ENCODE data around the gene COL11A1.

COL11A1 gene

DNA sequence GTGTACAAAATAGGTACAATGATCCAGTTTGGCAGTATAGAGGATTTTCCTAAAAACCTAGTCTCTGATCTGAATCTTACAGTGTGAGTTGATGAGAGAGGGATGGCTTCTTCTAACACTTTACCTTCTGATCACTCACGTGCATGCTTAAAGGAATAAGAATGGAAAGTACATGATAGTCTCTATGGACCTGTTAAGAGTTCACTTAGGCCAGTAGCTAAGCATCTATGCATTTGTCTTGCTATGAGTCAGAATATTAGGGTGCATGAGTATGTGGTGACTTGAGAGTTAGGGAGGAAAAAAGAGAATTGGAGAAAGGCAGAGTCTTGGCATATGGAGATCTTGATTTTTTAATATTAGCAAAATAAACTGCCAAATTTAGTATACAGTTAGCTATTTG lies 206.3 kb downstream of the COL11A1 start:
- DNase-seq: no peak

GRCh38 chr1:102899935-102900334 lies 208.4 kb downstream of the COL11A1 start:
- DNase-seq: no peak

DNA sequence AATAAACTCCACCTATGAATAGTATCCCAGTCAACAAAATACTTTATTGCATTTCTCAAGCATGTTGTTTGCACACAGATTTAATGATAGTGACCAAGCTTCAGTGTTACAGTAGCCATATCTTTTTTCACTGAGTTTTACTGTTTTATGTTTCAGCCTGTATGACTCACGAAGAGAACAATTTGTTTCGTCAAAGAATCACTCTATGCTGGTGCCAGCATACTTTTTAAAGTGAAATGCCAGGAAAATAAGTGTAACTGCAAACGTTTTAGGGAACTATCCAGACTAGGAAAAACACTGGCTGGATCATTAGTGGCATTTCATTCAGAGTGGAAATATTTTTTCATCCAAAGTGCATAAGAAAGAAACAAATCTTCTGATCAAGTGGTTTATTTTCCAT lies 210.8 kb downstream of the COL11A1 start:
- no peak for DNase-seq

GRCh38 chr1:102896771-102897170 lies 211.6 kb downstream of the COL11A1 start:
- no peak for DNase-seq

DNA sequence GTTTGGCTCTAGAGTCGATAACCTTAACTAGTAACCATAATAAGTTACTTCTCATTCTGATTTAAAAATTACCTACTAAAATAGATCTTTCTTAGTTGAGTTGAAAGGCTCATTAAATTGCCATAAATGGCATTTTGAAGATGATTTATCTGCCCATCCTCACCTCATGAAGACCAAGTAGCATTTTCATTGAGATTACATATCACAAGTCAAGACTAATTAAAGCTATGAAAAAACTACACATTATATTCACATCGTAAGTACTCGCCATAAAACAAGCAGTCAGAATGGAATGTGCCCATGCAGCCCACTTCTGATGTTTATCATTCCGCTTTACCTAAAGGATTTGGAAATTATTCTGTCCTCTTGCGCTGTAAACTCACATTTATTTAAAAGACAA lies 212.0 kb downstream of the COL11A1 start:
- DNase-seq: no peak

- DNase-seq: no peak
These were observed 216.3 kb downstream of the COL11A1 start for GRCh38 chr1:102891868-102892625.

GRCh38 chr1:102886638-102887037 lies 221.7 kb downstream of the COL11A1 start:
- DNase-seq: no peak

GRCh38 chr1:102884238-102884637 lies 224.1 kb downstream of the COL11A1 start:
- no peak for DNase-seq

- no peak for DNase-seq
These were observed 228.8 kb downstream of the COL11A1 start for GRCh38 chr1:102879439-102879993.

DNA sequence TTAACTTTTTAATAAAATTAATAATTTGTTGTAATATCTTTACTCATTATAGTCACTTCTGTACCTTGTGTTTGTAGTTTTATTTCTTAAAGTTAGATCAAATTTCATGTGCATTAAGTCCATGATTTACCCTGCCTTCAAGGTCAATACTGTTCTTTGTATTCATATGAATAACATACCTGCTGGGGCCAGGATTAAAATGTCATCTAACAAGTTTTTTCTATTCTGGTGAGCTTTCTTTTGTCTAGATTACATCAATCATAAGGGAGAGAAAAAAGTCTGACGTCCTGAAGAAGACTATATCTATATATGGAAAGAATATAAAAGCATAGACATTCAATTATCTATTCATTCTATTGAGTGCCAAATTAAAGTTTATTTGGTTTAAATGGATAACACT lies 232.6 kb downstream of the COL11A1 start:
- DNase-seq: no peak

DNA sequence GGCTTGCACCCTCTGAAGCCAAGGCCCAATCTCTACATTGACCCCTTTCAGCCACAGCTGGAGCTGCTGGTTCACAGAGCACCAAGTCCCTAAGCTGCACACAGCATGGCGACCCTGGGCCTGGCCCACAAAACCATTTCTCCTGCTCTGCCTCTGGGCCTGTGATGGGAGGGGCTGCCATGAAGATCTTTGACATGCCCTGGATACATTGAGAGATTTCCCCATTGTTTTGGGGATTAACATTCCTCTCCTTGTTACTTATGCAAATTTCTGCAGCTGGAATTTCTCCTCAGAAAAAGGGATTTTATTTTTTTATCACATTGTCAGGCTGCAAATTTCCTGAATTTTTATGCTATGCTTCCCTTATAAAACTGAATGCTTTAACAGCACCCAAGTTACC lies 235.8 kb downstream of the COL11A1 start:
- DNase-seq: no peak

- no peak for DNase-seq
These were observed 236.2 kb downstream of the COL11A1 start for GRCh38 chr1:102872097-102872496.

DNA sequence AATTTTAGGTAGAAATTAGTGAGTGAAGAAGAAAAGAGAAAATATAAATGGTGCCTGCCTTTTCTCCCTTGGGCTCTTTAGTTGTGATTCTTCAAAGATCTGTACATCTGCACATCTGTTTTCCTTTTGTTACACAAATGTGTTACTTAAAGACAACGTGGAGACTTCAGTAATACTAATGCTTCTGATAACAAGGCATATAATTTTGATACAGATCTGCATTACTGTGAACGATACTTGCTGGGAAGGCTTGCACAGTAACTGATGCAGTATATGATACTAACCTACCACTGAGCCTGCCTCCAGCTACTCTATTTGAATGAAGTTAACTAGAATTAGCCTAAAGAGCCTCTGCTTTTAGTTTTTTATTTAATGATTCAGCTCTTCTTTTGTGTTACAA lies 244.6 kb downstream of the COL11A1 start:
- DNase-seq: no peak

- no peak for DNase-seq
These were observed 247.1 kb downstream of the COL11A1 start for GRCh38 chr1:102861247-102861646.

DNA sequence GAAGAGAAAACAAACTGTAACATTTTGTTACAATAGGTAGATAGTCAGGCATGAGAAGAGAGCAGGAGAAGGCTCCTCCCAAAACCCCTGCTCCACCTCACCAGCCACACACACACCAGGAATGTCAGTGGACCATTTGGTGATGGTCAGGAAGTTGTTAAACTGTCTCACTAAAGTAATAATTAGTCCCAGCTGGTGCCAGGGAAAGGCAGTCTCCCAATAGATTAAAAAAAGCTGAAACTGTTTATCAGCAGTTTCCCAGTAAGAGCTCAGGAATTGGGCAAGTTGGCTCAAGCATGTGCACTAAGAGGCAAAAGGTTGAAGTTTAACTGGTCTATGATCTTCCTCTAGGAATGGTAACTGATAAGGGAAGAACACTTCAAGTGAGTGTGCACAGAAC lies 249.6 kb downstream of the COL11A1 start:
- no peak for DNase-seq

DNA sequence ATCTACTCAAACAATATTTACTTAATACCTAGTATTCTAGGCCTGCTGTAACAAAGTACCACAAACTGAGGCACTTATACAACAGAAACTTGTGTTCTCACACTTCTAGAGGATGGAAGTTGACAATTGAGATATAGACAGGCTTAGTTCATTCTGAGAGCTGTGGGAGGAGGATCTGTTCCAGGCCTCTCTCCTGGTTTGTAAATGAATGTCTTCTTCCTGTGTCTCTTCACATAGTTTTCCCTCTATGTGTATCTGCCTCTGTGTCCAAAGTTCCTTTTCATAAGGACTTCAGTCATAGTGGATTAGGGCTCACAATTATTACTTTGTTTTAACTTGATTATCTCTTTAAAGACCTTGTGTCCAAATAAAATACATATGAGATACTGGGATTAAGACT lies 251.1 kb downstream of the COL11A1 start:
- no peak for DNase-seq

DNA sequence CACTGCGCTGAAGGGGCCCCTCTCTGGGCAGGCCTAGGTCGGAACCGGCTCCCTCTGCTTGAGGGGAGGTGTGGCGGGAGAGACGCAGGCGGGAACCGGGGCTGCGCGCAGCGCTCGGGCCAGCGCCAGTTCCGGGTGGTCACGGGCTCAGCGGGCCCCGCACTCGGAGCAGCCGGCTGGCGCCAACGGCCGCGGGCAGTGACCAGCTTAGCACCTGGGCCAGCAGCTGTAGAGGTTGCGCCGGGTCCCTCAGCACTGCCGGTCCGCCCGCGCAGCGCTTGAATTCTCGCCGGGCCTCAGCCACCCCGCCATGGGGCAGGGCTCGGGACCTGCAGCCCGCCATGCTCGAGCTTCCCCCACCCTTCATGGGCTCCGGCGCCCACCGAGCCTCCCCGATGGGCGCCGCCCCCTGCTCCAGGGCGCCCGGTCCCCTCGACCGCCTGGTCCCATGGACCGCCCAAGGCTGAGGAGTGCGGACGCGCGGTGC lies 254.6 kb downstream of the COL11A1 start:
- no peak for DNase-seq

DNA sequence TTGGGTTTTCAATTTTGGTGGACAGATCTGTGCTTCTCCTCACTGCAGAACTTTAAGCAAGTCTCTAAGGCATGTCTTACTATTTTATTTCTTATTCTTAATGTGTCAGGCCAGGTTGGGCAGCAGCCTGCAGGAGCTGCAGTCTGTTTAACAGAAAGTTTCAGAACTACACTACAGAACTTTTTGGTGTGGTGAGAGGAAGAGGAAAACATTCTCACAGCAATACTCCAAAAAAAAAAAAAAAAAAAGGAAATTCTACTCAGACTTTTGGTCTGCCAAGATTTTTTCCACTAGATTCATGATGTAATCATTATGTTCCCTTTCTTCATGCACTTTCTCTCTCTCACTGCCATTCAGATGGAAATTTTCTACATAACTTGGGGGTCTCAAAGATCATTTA lies 255.2 kb downstream of the COL11A1 start:
- DNase-seq: no peak

DNA sequence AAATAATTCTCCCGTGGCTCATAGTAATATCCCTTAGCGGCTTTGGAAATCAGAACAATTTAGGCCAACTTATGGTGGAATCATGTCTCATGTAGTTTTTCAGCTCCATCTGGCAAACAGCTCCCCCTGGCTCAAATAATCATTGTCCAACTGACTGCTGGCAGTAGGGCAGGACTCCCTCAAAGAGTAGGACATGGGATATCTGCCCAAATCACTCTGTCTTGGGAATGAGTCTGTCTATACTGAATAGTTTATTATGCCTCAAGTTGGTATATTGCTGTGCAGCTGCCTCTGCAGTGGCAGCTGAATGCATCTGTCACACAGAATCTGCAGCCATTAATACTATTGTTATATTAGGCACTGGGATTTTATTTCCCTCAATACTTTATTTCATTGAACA lies 255.7 kb downstream of the COL11A1 start:
- DNase-seq: no peak

DNA sequence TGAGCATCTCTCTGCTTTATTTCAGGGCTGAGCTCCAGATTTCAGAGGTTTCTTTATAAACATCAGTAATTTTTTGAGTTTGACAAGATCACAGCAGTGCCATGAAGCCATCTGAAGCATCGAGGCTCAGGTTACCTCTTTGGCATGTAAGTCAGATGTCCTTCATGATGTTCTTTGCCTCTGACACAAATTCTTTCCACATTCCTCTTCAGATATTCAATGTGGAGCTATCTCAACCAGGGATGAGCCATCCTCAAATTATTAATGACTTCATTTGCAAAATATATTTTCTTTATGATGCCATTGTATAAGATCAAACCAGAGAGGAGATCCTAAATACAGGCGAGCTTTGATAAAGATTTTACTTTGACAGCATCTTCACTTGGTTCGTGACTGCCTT lies 256.7 kb downstream of the COL11A1 start:
- no peak for DNase-seq

- DNase-seq: no peak
These were observed 265.7 kb downstream of the COL11A1 start for GRCh38 chr1:102842606-102843005.

DNA sequence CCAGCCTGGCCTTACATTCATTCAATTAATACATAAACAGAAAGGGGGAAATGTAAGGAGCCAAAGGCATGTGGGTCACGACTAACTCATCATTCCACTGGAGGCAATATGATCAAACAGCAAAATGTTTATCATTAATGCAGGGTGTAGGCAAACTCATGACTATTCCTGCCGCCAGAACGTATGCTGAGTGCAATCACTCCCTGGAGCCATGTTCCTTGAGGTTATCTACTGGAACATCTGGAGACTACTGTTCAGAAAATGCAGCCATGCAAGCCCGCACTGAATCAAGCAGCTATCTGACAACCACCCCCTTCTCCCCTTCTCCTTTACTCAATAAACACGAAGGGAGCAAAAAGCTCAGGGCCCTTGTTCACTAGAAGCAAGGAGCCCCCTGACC lies 267.6 kb downstream of the COL11A1 start:
- no peak for DNase-seq

DNA sequence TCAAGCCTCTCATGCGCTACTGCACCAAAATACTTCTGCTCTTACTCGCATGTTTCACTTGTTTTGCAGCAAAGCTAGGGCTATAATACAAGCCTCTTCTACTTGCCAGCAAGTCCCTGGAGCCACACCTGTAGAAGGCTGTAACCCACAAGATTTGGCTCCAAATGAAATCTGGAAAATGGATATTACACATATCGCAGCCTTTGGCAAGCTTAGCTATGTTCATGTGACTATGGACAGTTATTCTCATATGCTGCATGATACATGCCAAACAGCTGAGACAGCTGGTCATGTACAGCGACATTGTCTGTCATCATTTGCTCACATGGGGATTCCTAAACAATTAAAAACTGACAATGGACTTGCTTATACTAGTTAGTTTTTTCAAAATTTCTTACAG lies 270.3 kb downstream of the COL11A1 start:
- no peak for DNase-seq

- no peak for DNase-seq
These were observed 270.8 kb downstream of the COL11A1 start for GRCh38 chr1:102837551-102837950.
